Measurements from ENCODE around the gene ZNF598.

Gene ZNF598

GRCh38 chr16:2006317-2006716 lies 3.3 kb downstream of the ZNF598 start:
- DNase-seq (ENCODE audit: low read depth), result no peak

DNA sequence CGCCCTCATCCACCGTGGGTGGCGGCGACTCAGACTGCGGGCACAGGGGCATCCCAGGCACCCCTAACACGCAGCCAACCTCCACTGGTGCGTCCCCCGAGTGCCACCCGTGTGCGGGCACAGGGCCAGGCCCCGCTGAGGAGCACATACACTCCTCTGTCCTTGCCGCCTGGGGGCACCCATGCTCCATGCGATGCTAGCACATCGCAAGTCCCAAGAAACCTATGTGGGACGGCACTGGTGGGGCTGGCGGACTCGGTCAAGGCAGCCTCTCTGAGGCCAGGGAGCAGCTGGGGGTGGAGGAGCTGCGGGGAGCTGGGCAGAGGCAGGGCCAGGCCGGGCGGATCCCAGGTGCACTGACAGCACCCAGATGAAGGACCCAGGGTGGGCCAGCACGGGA lies 4.0 kb downstream of the ZNF598 start:
- DNase-seq (ENCODE audit: low read depth), result no peak

DNA sequence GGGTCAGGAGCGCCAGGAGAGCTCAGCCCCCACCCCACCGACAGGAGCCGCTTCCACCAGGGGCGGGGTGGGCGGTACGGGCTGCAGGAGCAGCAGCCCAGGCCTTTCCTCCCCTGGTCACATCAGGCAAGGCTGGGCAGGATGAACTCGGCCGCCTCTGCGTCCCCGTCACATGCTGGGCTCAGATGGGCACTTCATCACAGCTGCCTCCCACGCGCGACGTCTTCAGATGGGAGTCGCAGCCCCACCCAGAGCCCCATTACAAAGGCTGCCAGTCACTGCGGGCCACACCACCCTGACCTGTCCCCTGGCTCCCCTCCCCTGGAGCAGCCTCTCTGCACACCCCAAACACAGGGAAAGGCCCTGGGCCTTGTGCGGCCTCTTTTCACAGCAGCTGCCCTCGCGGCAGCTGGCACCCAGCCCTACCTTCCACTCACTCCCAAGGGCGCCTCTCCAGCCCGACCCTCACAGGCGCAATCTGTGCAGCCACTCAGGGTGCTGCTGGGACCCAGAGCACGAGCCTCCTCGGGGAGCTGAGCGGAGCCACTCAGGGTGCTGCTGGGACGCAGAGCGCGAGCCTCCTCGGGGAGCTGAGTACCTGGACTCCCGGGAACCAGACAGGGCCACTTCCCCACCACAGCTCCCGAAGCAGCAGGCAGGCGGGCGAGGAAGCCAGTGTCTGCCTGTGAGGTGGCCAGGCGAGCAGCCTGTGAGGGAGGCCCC lies 4.7 kb downstream of the ZNF598 start:
- DNase-seq (ENCODE audit: low read depth), result no peak

DNA sequence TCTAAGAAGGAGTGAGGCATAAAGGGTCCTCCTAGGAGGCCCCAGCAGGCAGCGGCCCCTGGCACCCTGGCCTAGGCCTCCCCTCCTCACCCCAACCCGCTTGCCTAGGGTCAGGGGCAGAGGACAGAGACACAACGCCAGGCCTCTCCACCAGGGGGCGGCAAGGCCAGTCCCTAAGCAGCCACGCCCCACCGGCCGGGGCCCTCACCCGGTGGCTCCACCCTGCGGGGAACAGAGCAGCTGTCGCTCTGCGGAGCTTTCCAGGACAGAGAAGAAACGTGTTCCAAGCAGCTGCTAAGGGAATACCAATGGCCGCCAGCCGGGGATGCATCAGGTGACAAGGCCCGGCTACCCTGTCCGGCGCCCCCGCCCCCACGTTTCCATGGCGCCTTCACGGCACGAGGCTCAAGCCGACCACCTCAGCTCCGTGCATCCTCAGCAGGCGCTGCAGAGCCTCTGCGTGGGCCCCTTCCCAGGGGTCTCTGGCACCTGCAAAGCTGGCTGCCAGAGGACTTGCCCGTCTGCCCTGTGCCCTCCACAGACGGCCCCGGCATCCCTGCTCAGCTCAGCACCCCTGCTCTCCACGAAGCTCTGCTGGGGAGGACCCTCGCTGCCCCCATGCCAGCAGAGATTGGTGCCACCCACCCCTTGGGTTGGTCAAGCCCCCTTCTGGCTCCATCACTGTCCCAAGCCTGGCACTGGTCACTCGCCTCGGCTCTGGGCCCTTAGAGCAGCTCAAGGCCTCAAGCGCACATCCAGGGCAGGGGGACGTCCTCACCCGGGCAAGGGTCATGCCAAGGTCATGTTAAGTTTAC lies 5.6 kb downstream of the ZNF598 start:
- peak; percentile 69 for DNase-seq (ENCODE audit: low read depth)

- no peak for DNase-seq (ENCODE audit: low read depth)
These were observed 6.3 kb downstream of the ZNF598 start for GRCh38 chr16:2003231-2003826.

- no peak for DNase-seq (ENCODE audit: low read depth)
These were observed 7.0 kb downstream of the ZNF598 start for GRCh38 chr16:2002406-2003230.

DNA sequence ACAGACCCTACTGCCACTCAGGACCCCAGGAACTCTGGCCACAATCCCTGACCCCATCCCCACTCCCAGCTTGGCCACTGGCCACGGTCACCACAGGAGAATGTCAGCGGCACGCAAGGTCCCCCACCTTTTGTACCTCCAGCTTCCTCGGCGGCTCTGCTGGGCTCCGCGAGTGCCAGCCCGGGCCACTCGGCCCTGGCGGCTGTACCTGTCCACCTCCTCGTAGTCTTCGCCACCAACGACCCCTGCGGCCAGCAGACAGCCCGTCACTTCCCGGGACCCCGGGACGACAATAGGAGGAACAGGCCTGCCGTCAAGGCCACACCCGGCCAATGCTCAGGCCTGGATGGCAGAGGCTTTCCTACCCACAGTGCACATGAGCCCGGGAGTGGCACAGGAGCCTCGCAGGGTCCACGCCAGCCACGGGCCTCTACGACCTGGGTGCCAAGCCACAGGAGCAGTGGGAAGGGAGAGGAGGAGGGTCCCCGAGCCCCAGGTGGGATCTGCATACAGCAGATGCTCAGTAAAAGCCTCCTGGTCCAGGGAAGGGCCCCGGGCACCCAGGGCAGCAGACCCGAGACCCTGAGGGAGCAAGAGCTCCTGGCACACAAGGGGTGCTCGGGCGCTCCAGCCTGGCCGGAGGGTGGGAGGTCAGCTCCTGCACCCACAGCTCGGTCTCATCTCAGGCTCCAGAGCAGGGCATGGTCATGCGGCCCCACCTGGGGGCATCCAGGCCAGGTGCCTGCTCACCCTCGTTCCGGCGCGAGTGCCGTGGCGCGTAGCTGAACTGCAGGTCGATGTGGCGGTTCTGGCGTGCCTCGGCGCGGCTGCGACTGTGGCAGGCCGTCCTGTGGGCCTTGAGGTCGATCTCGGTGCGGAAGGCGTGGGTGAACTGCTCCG lies 7.9 kb downstream of the ZNF598 start:
- DNase-seq (ENCODE audit: low read depth), result no peak

GRCh38 chr16:2001035-2001434 lies 8.6 kb downstream of the ZNF598 start:
- no peak for DNase-seq (ENCODE audit: low read depth)

DNA sequence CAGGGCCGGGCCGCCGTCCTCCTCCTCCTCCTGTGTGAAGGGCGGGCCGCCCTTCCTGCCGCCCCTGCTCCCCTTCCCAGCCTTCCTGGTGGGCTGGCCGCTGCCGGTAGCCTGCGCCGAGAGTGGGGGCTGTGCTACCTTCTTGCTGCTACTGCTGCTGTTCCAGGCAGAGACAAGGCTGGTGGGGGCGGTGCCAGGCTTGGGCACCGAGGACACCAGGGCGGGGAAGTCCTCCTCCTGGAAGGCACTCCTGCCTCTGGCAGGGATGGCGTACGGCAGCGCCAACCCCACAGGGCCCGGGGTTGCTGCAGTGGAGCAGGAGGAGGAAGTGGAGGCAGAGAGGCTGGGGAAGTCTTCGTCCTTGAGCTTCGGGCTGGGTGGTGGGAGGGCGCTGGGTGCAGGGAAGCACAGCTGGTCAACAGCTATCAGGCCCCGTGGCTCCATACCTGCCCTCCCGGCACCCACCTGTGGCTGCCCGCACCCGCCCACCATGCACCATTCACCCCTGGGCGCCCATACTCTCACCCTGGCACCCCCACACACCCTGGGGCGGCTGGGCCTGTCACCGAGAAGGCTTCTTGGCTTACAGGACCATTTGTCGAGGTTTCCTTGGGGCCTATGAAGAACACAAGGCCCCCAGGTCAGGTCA lies 9.6 kb downstream of the ZNF598 start:
- no peak for DNase-seq (ENCODE audit: low read depth)

GRCh38 chr16:1998852-1999801 lies 10.5 kb downstream of the ZNF598 start:
- no peak for DNase-seq (ENCODE audit: low read depth)

GRCh38 chr16:1998360-1998835 lies 11.2 kb downstream of the ZNF598 start:
- no peak for DNase-seq (ENCODE audit: low read depth)

- DNase-seq (ENCODE audit: low read depth), result no peak
These were observed 11.9 kb downstream of the ZNF598 start for GRCh38 chr16:1997494-1998359.

GRCh38 chr16:1993731-1994131 lies 15.9 kb downstream of the ZNF598 start:
- DNase-seq (ENCODE audit: low read depth), result no peak

DNA sequence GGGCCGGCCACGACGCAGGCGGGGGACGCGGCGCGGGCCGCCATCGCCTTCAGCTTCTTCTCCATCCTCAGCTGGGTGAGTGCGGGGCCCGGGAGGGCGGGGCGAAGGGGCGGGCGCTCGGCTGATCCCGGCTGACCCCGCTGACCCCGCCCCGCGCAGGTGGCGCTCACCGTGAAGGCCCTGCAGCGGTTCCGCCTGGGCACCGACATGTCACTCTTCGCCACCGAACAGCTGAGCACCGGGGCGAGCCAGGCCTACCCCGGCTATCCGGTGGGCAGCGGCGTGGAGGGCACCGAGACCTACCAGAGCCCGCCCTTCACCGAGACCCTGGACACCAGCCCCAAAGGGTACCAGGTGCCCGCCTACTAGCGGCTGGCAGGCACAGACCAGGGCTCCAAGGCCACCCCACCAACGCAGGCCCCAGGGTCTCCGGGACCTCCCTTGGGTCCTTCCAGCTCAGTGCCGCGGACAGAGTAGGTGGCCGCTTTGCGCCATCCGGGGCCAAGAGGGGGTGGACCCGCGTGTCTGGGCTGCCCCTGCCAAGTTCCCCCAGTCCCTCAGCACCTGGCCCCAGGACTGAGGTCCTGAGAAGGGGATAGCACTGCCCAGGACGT lies 16.8 kb downstream of the ZNF598 start:
- no peak for DNase-seq (ENCODE audit: low read depth)

- DNase-seq (ENCODE audit: low read depth), result peak; percentile 95
These were observed 17.5 kb downstream of the ZNF598 start for GRCh38 chr16:1991948-1992703.

GRCh38 chr16:1991588-1991947 lies 18.1 kb downstream of the ZNF598 start:
- no peak for DNase-seq (ENCODE audit: low read depth)

DNA sequence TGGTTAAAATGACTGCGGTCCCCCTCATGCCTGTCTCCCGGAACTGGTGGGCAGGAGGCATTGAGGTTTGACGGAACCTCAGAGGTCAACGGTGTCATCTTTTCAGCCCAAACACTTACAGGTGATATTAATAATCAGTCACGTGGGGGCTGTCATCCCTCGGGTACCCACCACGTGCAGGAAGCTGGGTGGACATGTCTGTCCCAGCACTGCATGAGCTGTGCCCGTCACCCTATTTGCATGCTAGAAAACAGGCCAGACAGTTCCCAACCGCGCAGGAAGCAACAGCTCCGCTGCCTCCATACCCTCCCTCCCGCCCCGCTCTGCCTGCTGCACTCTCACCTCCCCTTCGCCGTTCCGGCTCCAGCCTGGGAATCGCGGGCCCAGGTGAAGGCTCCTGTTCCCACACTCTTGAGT lies 18.5 kb downstream of the ZNF598 start:
- DNase-seq (ENCODE audit: low read depth), result no peak
